Thyroid gland (tissue), 4 donors: Measurements from ENCODE around the gene P2RY11. TPM values are rescaled to one million over a fixed set of nuclear protein-coding genes. Genes with fewer than 3 reads are reported as not detected.

Experiments used
- DNase-seq, 2 donors: peaks; one replicate each; pipeline ENCODE4 v3.0.0-alpha.2; 2019
- H3K27ac ChIP-seq, 3 donors: fragments of 200-600 bp; sonication (generic); 1 replicate in 2 of 3; 2 replicates in 1 of 3; pipeline ENCODE4 v1.5.1; 2016 to 2019; ENCODE audit warnings: mild to moderate bottlenecking in 1 of 3, moderate library complexity in 1 of 3
- H3K27me3 ChIP-seq: fragments of 200-600 bp; sonication (generic); one replicate; pipeline ENCODE4 v1.5.1; 2019
- H3K36me3 ChIP-seq, 2 donors: fragments of 200-600 bp; sonication (generic); one replicate each; pipeline ENCODE4 v1.5.1; 2016 to 2019
- H3K4me1 ChIP-seq, 2 donors: fragments of 200-600 bp; sonication (generic); one replicate each; pipeline ENCODE4 v1.5.1; 2017 to 2019
- H3K4me3 ChIP-seq, 3 donors: fragments of 200-600 bp; sonication (generic); replicated peaks in 1 of 3; 1 replicate in 2 of 3; 2 replicates in 1 of 3; pipeline ENCODE4 v1.5.1; 2016; ENCODE audit warnings: mild to moderate bottlenecking in 1 of 3
- H3K9me3 ChIP-seq: fragments of 200-600 bp; sonication (generic); one replicate; pipeline ENCODE4 v1.5.1; 2017
- POLR2A ChIP-seq, 2 donors: fragments of 450-650 bp; IDR thresholded peaks; one replicate each; pipeline ENCODE4 v1.6.1; 2017; ENCODE audit warnings: antibody characterized with exemption in 2 of 2, mild to moderate bottlenecking in 2 of 2, moderate library complexity in 1 of 2
- WGBS, 2 donors: methylation state at CpG; one replicate each; pipeline ENCODE4 v1.1.5; 2017; 5-methylcytosine and 5-hydroxymethylcytosine counted together
- intact Hi-C: fragments of 100-400 bp; cut with DNase I; formaldehyde crosslinking; loops from one replicate; pipeline ENCODE4 v1.15.1; 2023
- total RNA-seq, 4 donors: library from RNA; depleted of rRNA; stranded (reverse); fragments of >200 nt; gene quantifications; one replicate each; pipeline ENCODE4 v1.2.3, GENCODE V29; 2016
- TF ChIP-seq, protein P1 (sequence below), 6 experiments: fragments of 200-600 bp in 3 of 6; fragments of 450-650 bp in 3 of 6; sonication (generic) in 3 of 6; IDR thresholded peaks; one replicate each; pipeline ENCODE4 v1.5.1; 2016 to 2019; ENCODE audit warnings: antibody characterized with exemption in 6 of 6, mild to moderate bottlenecking in 2 of 6, inconsistent platforms in 1 of 6, moderate library complexity in 1 of 6

The P2RY11 gene
- total RNA-seq, 4 donors from 2014 or later, result 6.1 to 9.3 (median 6.3) TPM

DNA sequence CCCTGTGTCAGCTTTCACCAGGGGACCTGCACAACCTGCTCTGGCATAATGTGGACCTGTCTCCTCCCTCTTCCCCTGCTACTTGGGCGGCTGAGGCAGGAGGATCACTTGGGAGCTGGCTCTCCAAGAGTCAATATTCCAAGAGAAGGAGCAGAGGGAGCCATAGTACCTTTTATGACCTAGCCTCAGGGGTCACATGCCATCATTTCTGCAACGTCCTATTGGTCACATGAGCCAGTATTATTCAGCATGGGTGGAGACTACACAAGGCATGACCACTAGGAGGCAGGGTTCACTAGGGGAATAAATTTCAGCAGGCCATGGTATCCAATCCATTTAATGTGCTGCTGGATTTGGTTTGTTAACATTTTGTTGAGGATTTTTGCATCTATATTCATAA is 37.3 kb upstream of the P2RY11 start:
- no peak overlapping the region for H3K4me3 ChIP-seq
- intact Hi-C loops, result no loop called here
- TF ChIP-seq, protein P1, sequence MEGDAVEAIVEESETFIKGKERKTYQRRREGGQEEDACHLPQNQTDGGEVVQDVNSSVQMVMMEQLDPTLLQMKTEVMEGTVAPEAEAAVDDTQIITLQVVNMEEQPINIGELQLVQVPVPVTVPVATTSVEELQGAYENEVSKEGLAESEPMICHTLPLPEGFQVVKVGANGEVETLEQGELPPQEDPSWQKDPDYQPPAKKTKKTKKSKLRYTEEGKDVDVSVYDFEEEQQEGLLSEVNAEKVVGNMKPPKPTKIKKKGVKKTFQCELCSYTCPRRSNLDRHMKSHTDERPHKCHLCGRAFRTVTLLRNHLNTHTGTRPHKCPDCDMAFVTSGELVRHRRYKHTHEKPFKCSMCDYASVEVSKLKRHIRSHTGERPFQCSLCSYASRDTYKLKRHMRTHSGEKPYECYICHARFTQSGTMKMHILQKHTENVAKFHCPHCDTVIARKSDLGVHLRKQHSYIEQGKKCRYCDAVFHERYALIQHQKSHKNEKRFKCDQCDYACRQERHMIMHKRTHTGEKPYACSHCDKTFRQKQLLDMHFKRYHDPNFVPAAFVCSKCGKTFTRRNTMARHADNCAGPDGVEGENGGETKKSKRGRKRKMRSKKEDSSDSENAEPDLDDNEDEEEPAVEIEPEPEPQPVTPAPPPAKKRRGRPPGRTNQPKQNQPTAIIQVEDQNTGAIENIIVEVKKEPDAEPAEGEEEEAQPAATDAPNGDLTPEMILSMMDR (IDR thresholded peaks at IDR 0.05), result peak in 1 of 6 experiments; percentile 10
- no peak for TF ChIP-seq POLR2A (IDR thresholded peaks at IDR 0.05)
- no peak for DNase-seq
- no peaks in the 10 kb centered on the region for H3K9me3 ChIP-seq
- H3K27me3 ChIP-seq, result no peaks in the 10 kb centered on the region
- WGBS, 2 donors, result 62 to 78% methylated on average over 2 of the region's 2 CpGs
- H3K4me1 ChIP-seq, result no peaks in the 10 kb centered on the region
- no peaks in the 10 kb centered on the region for H3K36me3 ChIP-seq
- no peak overlapping the region for H3K27ac ChIP-seq

DNA sequence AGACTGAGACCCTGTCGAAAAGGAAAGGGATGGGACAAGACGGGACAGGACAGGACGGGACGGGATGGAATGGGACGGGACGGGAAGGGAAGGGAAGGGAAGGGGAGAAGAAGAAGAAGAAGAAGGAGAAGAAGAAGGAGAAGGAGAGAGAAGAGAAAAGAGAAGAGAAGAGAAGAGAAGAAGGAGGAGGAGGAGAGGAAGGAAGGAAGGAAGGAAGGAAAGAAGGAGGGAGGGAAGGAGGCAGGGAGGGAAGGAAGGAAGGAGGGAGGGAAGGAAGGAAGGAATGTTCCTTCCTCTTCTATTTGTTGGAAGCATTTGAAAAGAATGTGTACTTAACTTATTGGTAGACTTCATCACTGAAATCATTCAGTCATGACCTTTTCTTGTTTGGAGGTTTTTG is 35.0 kb upstream of the P2RY11 start:
- TF ChIP-seq POLR2A (IDR thresholded peaks at IDR 0.05), result no peak
- TF ChIP-seq, protein P1 (IDR thresholded peaks at IDR 0.05), result no peak
- WGBS, 2 donors, result 80% methylated on average over 6 of the region's 6 CpGs

DNA sequence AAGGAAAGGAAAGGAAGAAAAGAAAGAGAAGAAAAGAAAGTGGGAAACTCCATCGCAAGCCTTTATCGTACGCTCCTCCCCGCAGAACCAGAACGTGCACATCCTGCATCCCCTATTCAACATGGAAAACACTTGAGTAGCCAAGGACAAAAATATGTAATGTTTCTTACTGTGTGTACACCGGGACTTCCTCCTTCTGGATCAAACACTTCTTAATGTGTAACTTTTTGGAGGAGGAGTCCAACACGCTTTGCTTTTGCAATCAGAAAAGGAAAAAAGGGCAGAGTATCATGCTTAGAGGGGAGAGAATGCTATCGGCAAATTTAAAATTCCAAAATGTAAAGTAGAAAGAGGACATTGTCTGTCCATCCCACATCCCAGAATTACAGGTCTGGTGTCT is 33.2 kb upstream of the P2RY11 start:
- no peak for DNase-seq
- WGBS, 2 donors, result 73 to 79% methylated on average over 8 of the region's 8 CpGs
- H3K4me3 ChIP-seq, result no peak overlapping the region
- H3K27me3 ChIP-seq, result no peaks in the 10 kb centered on the region
- no peaks in the 10 kb centered on the region for H3K9me3 ChIP-seq
- TF ChIP-seq, protein P1 (IDR thresholded peaks at IDR 0.05), result no peak
- TF ChIP-seq POLR2A (IDR thresholded peaks at IDR 0.05), result no peak
- no peaks in the 10 kb centered on the region for H3K4me1 ChIP-seq
- H3K36me3 ChIP-seq, result no peaks in the 10 kb centered on the region
- intact Hi-C loops, result no loop called here
- no peak overlapping the region for H3K27ac ChIP-seq

More for the DNA sequence above, 35.0 kb upstream of the P2RY11 start:
- Histone ChIP-seq H3K27ac (no peak overlapping the region), H3K9me3 (no peaks in the 10 kb centered on the region), H3K36me3 (no peaks in the 10 kb centered on the region), H3K4me1 (no peaks in the 10 kb centered on the region), H3K4me3 (no peak overlapping the region), H3K27me3 (no peaks in the 10 kb centered on the region)
- no peak for DNase-seq
- intact Hi-C loops, result no loop called here

DNA sequence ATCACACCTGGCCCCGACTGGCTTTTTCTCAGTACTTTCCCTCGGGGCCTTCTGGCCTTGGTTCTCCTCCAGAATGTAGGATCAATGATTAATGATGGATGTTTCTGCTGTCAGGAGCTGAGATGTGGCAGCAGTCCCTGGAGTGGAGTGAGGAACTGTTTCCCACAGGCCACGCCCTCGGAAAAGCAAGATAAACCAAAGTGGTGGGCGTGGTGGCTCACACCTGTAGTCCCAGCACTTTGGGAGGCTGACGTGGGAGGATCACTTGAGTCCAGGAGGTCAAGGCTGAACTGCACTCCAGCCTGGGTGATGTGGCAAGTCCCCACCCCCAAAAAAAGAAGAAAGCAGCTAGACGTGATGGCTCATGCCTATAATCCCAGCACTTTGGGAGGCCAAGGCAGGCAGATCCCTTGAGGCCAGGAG is 32.5 kb upstream of the P2RY11 start:
- intact Hi-C loops, result no loop called here
- 66 to 80% methylated on average over 7 of the region's 7 CpGs for WGBS, 2 donors
- no peak for DNase-seq

DNA sequence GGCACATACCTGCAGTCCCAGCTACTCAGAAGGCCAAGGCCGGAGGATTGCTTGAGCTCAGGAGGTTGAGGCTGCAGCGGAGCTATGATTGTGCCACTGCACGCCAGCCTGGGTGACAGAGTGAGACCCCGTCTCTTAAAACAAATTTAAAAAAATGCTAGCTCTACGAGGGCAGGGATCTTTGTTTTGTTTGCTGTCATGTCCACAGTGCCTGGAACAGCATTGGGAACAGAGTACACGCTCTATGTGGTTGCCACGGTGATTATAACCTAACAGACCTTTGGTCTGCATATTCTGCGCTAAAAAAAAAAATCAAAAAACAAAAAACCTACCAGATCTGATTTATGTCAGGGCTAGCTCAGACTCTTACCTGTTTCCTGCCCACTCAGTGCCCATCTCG is 27.6 kb upstream of the P2RY11 start:
- Histone ChIP-seq H3K4me3 (no peak overlapping the region), H3K27ac (no peak overlapping the region), H3K9me3 (no peaks in the 10 kb centered on the region), H3K36me3 (no peaks in the 10 kb centered on the region), H3K4me1 (peaks cover 6% of the 10 kb centered on the region in 2 donors), H3K27me3 (no peaks in the 10 kb centered on the region)
- intact Hi-C loops, result no loop called here
- WGBS, 2 donors, result 80 to 84% methylated on average over 9 of the region's 9 CpGs
- no peak for DNase-seq
- TF ChIP-seq, protein P1 (IDR thresholded peaks at IDR 0.05), result no peak
- no peak for TF ChIP-seq POLR2A (IDR thresholded peaks at IDR 0.05)

More for the DNA sequence above, 32.5 kb upstream of the P2RY11 start:
- no peak overlapping the region for H3K27ac ChIP-seq
- no peak overlapping the region for H3K4me3 ChIP-seq
- no peaks in the 10 kb centered on the region for H3K27me3 ChIP-seq
- no peaks in the 10 kb centered on the region for H3K36me3 ChIP-seq
- no peaks in the 10 kb centered on the region for H3K9me3 ChIP-seq
- TF ChIP-seq, protein P1 (IDR thresholded peaks at IDR 0.05), result no peak
- TF ChIP-seq POLR2A (IDR thresholded peaks at IDR 0.05), result no peak
- no peaks in the 10 kb centered on the region for H3K4me1 ChIP-seq
